Gastrocnemius medialis (tissue), 4 donors: ENCODE measurements around the gene RAB5A.

Experiments used
- POLR2A ChIP-seq, 2 donors: fragments of 450-650 bp; IDR thresholded peaks; one replicate each; pipeline ENCODE4 v1.6.1; 2017; ENCODE audit warnings: antibody characterized with exemption in 2 of 2, mild to moderate bottlenecking in 2 of 2, moderate library complexity in 2 of 2
- TF ChIP-seq, protein P1 (sequence below), 5 experiments: fragments of 450-650 bp in 3 of 5; fragments of 200-600 bp in 2 of 5; sonication (generic) in 2 of 5; IDR thresholded peaks in 4 of 5; conservative IDR thresholded peaks in 1 of 5; 1 replicate in 4 of 5; 2 replicates in 1 of 5; pipeline ENCODE4 v1.5.1; 2016 to 2019; ENCODE audit warnings: antibody characterized with exemption in 5 of 5, mild to moderate bottlenecking in 3 of 5, moderate library complexity in 3 of 5

GRCh38 chr3:20008646-20009045 is 61.7 kb downstream of the RAB5A start:
- TF ChIP-seq, protein P1, sequence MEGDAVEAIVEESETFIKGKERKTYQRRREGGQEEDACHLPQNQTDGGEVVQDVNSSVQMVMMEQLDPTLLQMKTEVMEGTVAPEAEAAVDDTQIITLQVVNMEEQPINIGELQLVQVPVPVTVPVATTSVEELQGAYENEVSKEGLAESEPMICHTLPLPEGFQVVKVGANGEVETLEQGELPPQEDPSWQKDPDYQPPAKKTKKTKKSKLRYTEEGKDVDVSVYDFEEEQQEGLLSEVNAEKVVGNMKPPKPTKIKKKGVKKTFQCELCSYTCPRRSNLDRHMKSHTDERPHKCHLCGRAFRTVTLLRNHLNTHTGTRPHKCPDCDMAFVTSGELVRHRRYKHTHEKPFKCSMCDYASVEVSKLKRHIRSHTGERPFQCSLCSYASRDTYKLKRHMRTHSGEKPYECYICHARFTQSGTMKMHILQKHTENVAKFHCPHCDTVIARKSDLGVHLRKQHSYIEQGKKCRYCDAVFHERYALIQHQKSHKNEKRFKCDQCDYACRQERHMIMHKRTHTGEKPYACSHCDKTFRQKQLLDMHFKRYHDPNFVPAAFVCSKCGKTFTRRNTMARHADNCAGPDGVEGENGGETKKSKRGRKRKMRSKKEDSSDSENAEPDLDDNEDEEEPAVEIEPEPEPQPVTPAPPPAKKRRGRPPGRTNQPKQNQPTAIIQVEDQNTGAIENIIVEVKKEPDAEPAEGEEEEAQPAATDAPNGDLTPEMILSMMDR (IDR thresholded peaks at IDR 0.05 in 4 of 5, conservative IDR thresholded peaks at IDR 0.05 in 1 of 5) = no peak
- no peak for TF ChIP-seq POLR2A (IDR thresholded peaks at IDR 0.05)
